Endothelial cell of umbilical vein (primary cell): ENCODE results near the gene ZKSCAN4. TPM values are rescaled to one million over a fixed set of nuclear protein-coding genes. Genes with fewer than 3 reads are reported as not detected.

Experiments used
- BruUV-seq: library from RNA; stranded (reverse); fragments of 400-500 nt; replicated peaks from 2 replicates; lab custom pipeline; 2021; lab: Mats Ljungman, UMichigan
- CTCF ChIA-PET: fragments of 300-600, 350-600 bp; sonication (Branson Sonifier 250); formaldehyde crosslinking; loops from one replicate; lab custom pipeline; 2021; ENCODE audit warnings: antibody characterized with exemption, inconsistent platforms; lab: Charles Lee
- POLR2A ChIA-PET: fragments of 300-600, 350-600 bp; sonication (Branson Sonifier 250); formaldehyde crosslinking; loops from one replicate; lab custom pipeline; 2021; ENCODE audit warnings: antibody characterized with exemption, inconsistent platforms; lab: Charles Lee
- DNase-seq: peaks from one replicate; pipeline ENCODE4 v3.0.0-alpha.2; 2011; ENCODE audit warnings: low read depth, low spot score
- FAIRE-seq: peaks from 2 replicates; lab custom pipeline; 2011; peaks lifted over from hg19 to GRCh38; lab: Jason Lieb, UNC
- H2AFZ ChIP-seq: 2 replicates; pipeline ENCODE4 v1.6.0; 2012; ENCODE audit warnings: low read depth, low read length, control low read depth, inconsistent platforms
- H3K27ac ChIP-seq: 2 replicates; pipeline ENCODE4 v1.5.1; 2011; ENCODE audit warnings: low read depth, mild to moderate bottlenecking, control low read depth, low read length, moderate library complexity; ENCODE audit not compliant: insufficient read depth
- H3K27me3 ChIP-seq, 2 experiments: 2 replicates each; pipeline versions ENCODE4 v1.6.0 to v1.6.1; 2011; ENCODE audit warnings: low read length in 2 of 2, mixed read lengths in 1 of 2; ENCODE audit not compliant: control insufficient read depth in 2 of 2, insufficient read depth in 2 of 2
- H3K36me3 ChIP-seq, 2 experiments: 2 replicates in 1 of 2; 3 replicates in 1 of 2; pipeline ENCODE4 v1.5.1; 2011; ENCODE audit warnings: low read length in 2 of 2, mild to moderate bottlenecking in 1 of 2, moderate library complexity in 1 of 2; ENCODE audit not compliant: control insufficient read depth in 2 of 2, insufficient read depth in 2 of 2; ENCODE audit errors: extremely low read depth in 1 of 2
- H3K4me1 ChIP-seq: 3 replicates; pipeline ENCODE4 v1.5.1; 2011; ENCODE audit warnings: mild to moderate bottlenecking, low read length; ENCODE audit not compliant: control insufficient read depth, insufficient read depth; ENCODE audit errors: extremely low read depth
- H3K4me2 ChIP-seq: 2 replicates; pipeline ENCODE4 v1.6.1; 2011; ENCODE audit warnings: low read length, control low read depth, mixed read lengths; ENCODE audit not compliant: insufficient read depth
- H3K4me3 ChIP-seq, 3 experiments: fragments of 200-600 bp in 1 of 3; sonication (generic), shearing (Covaris generic) in 1 of 3; replicated peaks in 1 of 3; 2 replicates each; pipeline ENCODE4 v1.5.1; 2011 to 2016; ENCODE audit warnings: control low read depth in 3 of 3, low read length in 3 of 3, mild to moderate bottlenecking in 2 of 3, inconsistent platforms in 1 of 3, low read depth in 1 of 3, moderate library complexity in 1 of 3; ENCODE audit not compliant: insufficient read depth in 1 of 3
- H3K79me2 ChIP-seq: 2 replicates; pipeline ENCODE4 v1.6.0; 2012; ENCODE audit warnings: low read length, inconsistent platforms; ENCODE audit not compliant: control insufficient read depth, insufficient read depth
- H3K9ac ChIP-seq: replicated peaks from 2 replicates; pipeline ENCODE3; 2011; ENCODE audit warnings: low read length, control low read depth; ENCODE audit not compliant: insufficient read depth; ENCODE audit errors: extremely low read depth
- H3K9me1 ChIP-seq: replicated peaks from 3 replicates; pipeline ENCODE4 v1.6.0; 2011; ENCODE audit warnings: mild to moderate bottlenecking, low read length; ENCODE audit not compliant: control insufficient read depth, insufficient read depth; ENCODE audit errors: extremely low read depth
- H3K9me3 ChIP-seq: replicated peaks from 2 replicates; pipeline ENCODE4 v1.5.1; 2012; ENCODE audit warnings: low read length, inconsistent platforms; ENCODE audit not compliant: control insufficient read depth, insufficient read depth
- H4K20me1 ChIP-seq: replicated peaks from 2 replicates; pipeline ENCODE3; 2011; ENCODE audit warnings: mild to moderate bottlenecking, low read length; ENCODE audit not compliant: control insufficient read depth, insufficient read depth; ENCODE audit errors: extremely low read depth
- CTCF ChIP-seq, 2 donors: IDR thresholded peaks; 1 replicate in 1 of 2; 2 replicates in 1 of 2; pipeline ENCODE4 v1.5.1; 2011; ENCODE audit warnings: low read length in 2 of 2, mild to moderate bottlenecking in 2 of 2, moderate library complexity in 2 of 2, control low read depth in 1 of 2, inconsistent platforms in 1 of 2, low read depth in 1 of 2; ENCODE audit not compliant: insufficient read depth in 1 of 2; ENCODE audit errors: extremely low read depth in 1 of 2
- EZH2 ChIP-seq: IDR thresholded peaks from 2 replicates; pipeline ENCODE4 v1.6.1; 2012; ENCODE audit warnings: borderline replicate concordance, low read depth, mild to moderate bottlenecking, moderate library complexity, low read length, inconsistent platforms; ENCODE audit not compliant: severe bottlenecking
- FOS ChIP-seq: IDR thresholded peaks from 2 replicates; pipeline ENCODE4 v1.6.1; 2011; ENCODE audit warnings: mild to moderate bottlenecking, low read length, moderate library complexity, borderline replicate concordance; ENCODE audit not compliant: insufficient read depth
- GATA2 ChIP-seq: IDR thresholded peaks from 2 replicates; pipeline ENCODE4 v1.7.0; 2011; ENCODE audit warnings: low read depth, mild to moderate bottlenecking, moderate library complexity, mixed read lengths, low read length; ENCODE audit not compliant: insufficient read length, insufficient read depth
- JUN ChIP-seq: IDR thresholded peaks from 2 replicates; pipeline ENCODE4 v1.6.1; 2011; ENCODE audit warnings: borderline replicate concordance, low read depth; ENCODE audit not compliant: insufficient read length, insufficient read depth
- MAX ChIP-seq: IDR thresholded peaks from 2 replicates; pipeline ENCODE4 v1.6.1; 2011; ENCODE audit not compliant: insufficient read depth, insufficient read length
- MYC ChIP-seq: IDR thresholded peaks from one replicate; pipeline ENCODE4 v1.6.1; 2011; ENCODE audit warnings: mild to moderate bottlenecking, low read depth, low read length
- POLR2A ChIP-seq: IDR thresholded peaks from 2 replicates; pipeline ENCODE4 v1.6.1; 2012; ENCODE audit warnings: low read depth, mild to moderate bottlenecking, control low read depth, low read length
- POLR2AphosphoS5 ChIP-seq: IDR thresholded peaks from 2 replicates; pipeline ENCODE4 v1.6.1; 2012; ENCODE audit warnings: low read depth, mild to moderate bottlenecking, control low read depth, low read length, moderate library complexity; ENCODE audit not compliant: insufficient read depth
- dilution Hi-C: fragments of 300-500 bp; cut with MboI; formaldehyde crosslinking; loops from one replicate; pipeline ENCODE4 v1.15.0; 2019; ENCODE audit warnings: low sequenced_read_pairs; ENCODE audit not compliant: extremely low pct_ligation_motif_present
- intact Hi-C: fragments of 100-400 bp; cut with micrococcal nuclease; formaldehyde crosslinking; loops from one replicate; pipeline ENCODE4 v1.10.0; 2022
- polyA plus RNA-seq, 4 experiments: library from polyadenylated mRNA; depleted of rRNA in 3 of 4; stranded (reverse) in 3 of 4; unstranded in 1 of 4; fragments of >200 nt; gene quantifications; 2 replicates each; pipeline versions ENCODE4 v1.2.1 to v1.2.3, GENCODE V29; 2011 to 2012; ENCODE audit warnings: missing spikeins in 1 of 4
- total RNA-seq: library from RNA; stranded (reverse); gene quantifications from 2 replicates; pipeline ENCODE4 v1.2.3, GENCODE V29; 2021

Gene ZKSCAN4
- total and polyA plus RNA-seq, 2 donors (not counting 3 experiments of a cell fraction or from before 2014, with no cell fraction given): 1.3 to 3.6 TPM

- H4K20me1 ChIP-seq: no peaks in the 10 kb centered on the region
- peaks cover 7% of the 10 kb centered on the region for H3K4me1 ChIP-seq
- no peak overlapping the region for H3K9ac ChIP-seq
- peaks cover 8% of the 10 kb centered on the region for H3K79me2 ChIP-seq
- no peaks in the 10 kb centered on the region for H3K9me3 ChIP-seq
- BruUV-seq: no TSS peak
- FAIRE-seq (no peak), DNase-seq (no peak)
- H2AFZ ChIP-seq: no peak overlapping the region
- CTCF ChIA-PET: no interaction called here
- intact Hi-C loops: no loop called here
- no peak overlapping the region for H3K27ac ChIP-seq
- H3K4me3 ChIP-seq: no peak overlapping the region
- no peak for TF ChIP-seq CTCF (IDR thresholded peaks at IDR 0.05; ENCODE audit: extremely low read depth in 1 of 2, insufficient read depth in 1 of 2, low read depth in 1 of 2, low read length in 2 of 2)
- TF ChIP-seq POLR2AphosphoS5: no peak
- no peak for TF ChIP-seq GATA2
- TF ChIP-seq EZH2: no peak
- TF ChIP-seq MAX: no peak
- TF ChIP-seq JUN: no peak
- no peak for TF ChIP-seq POLR2A
- no peak for TF ChIP-seq MYC
- TF ChIP-seq FOS: no peak
- dilution Hi-C loops: no loop called here
- peaks cover 10 to 15% of the 10 kb centered on the region in 2 experiments for H3K36me3 ChIP-seq
- POLR2A ChIA-PET: no interaction called here
- no peaks in the 10 kb centered on the region for H3K9me1 ChIP-seq
- no peaks in the 10 kb centered on the region for H3K27me3 ChIP-seq
- no peak overlapping the region for H3K4me2 ChIP-seq
Observed at GRCh38 chr6:28277746-28278145, 25.7 kb upstream of the ZKSCAN4 start.
